ENCODE data around the gene SLC17A8. TPM values are rescaled to one million over a fixed set of nuclear protein-coding genes. Genes with fewer than 3 reads are reported as not detected.
"Not testable (repeated sequence)": the region's sequence is repeated elsewhere in the genome, so short reads cannot be mapped to it uniquely, and the experiment has no call there.

Gene SLC17A8
- total RNA-seq, 1 donor: not detected

DNA sequence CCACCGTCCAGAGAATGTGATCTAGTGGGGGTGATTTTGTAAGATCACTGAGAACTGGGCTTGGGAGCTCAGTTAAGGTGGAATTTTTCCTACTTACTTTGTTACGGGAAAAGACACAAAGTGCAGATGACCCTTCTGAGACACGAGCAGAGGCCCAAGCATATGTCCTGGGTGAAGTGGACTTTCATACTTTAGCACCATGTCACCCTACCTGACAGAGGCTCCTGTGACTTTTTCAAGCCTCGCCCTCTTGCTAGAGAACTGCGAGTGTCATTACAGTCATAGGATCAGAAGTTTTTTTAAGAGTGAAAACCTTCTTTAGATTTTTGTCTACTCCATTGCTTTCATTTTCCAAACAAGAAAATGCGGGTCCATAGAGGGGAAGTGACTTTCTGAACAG lies 56.1 kb downstream of the SLC17A8 start:
- DNase-seq (ENCODE audit: low read depth): no peak
- no peak overlapping the region for H3K4me3 ChIP-seq (ENCODE audit: low read depth, low read length)
- TF ChIP-seq, protein P1, sequence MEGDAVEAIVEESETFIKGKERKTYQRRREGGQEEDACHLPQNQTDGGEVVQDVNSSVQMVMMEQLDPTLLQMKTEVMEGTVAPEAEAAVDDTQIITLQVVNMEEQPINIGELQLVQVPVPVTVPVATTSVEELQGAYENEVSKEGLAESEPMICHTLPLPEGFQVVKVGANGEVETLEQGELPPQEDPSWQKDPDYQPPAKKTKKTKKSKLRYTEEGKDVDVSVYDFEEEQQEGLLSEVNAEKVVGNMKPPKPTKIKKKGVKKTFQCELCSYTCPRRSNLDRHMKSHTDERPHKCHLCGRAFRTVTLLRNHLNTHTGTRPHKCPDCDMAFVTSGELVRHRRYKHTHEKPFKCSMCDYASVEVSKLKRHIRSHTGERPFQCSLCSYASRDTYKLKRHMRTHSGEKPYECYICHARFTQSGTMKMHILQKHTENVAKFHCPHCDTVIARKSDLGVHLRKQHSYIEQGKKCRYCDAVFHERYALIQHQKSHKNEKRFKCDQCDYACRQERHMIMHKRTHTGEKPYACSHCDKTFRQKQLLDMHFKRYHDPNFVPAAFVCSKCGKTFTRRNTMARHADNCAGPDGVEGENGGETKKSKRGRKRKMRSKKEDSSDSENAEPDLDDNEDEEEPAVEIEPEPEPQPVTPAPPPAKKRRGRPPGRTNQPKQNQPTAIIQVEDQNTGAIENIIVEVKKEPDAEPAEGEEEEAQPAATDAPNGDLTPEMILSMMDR (IDR thresholded peaks at IDR 0.05; ENCODE audit: insufficient read depth, low read depth, low read length): no peak

DNA sequence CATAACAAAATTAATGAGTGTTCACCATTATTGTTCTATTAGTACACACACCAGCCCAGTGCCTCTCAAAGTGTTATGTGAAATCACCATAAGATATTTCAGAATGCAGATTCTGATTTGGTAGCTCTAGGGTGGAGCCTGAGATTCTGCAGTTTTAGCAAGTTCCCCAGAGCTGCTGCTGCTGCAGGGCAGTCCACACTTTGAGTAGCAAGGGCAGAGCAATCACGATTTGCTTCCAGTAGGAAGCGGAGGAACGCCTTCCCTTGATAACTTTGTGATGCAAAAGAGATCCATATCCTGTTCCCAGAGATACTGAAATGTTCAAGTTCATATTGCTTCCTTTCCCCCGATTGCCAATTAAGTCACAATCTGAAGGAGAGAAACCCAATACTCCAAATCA lies 57.9 kb downstream of the SLC17A8 start:
- TF ChIP-seq, protein P1 (IDR thresholded peaks at IDR 0.05; ENCODE audit: insufficient read depth, low read depth, low read length): no peak
- H3K4me3 ChIP-seq (ENCODE audit: low read depth, low read length): no peak overlapping the region
- no peak for DNase-seq (ENCODE audit: low read depth)

DNA sequence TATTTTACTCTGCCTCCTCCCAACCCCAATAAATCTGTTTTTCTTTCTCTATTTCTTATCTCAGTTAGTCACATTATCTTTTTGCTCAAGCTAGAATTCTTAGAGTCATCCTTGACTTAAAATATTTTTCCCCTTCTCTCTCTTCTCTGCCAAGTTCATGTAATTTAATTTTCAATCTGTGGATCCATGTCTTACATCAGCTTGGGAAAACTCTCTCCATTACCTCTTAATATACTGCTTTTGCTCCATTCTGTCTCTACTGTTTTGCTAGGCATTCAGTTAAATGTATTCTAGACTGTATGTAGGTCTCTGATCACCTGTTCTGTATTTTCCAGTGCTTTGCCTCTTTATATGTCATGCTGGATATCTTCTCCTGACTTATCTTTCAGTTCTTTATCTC lies 65.8 kb downstream of the SLC17A8 start:
- TF ChIP-seq, protein P1 (IDR thresholded peaks at IDR 0.05; ENCODE audit: insufficient read depth, low read depth, low read length): no peak
- no peak for DNase-seq (ENCODE audit: low read depth)
- no peak overlapping the region for H3K4me3 ChIP-seq (ENCODE audit: low read depth, low read length)

DNA sequence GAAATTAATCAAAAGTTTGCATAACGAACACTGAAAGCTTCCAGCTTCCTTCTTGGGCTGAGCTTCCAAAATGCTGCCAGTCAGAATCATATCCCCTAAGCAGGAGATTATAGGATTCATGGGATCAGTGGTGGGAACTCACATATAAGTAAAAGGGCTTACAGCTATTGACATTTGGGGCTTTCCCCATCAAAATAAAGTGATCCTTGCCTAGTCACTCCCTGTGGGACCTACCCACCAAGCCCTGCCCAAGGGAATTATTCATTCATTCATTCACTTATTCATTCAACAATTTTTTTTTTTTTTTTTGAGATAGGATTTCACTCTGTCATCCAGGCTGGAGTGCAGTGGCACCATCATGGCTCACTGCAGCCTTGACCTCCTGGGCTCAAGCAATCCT lies 69.3 kb downstream of the SLC17A8 start:
- DNase-seq (ENCODE audit: low read depth): no peak
- TF ChIP-seq, protein P1 (IDR thresholded peaks at IDR 0.05; ENCODE audit: insufficient read depth, low read depth, low read length): no peak
- no peak overlapping the region for H3K4me3 ChIP-seq (ENCODE audit: low read depth, low read length)

DNA sequence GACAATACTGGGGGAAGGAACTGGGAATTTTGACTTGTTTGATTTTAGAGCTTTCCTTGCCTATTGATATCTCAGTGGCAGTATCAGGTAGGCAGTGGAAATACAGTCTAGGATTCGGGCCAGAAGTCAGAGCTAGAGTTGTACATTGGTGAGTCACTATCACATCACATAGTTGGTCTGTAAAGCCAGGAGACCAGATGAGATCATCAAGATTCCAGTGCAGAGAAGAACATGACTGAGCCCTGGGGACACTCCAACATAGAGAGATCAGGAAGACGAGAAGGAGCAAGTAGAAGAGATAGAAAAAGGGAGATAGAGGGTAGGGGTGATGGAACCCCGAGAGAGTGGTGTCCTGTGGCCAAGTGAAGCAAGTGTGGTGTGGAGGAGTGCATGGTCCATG lies 70.2 kb downstream of the SLC17A8 start:
- DNase-seq (ENCODE audit: low read depth): peak; percentile 18
- H3K4me3 ChIP-seq (ENCODE audit: low read depth, low read length): no peak overlapping the region
- TF ChIP-seq, protein P1 (IDR thresholded peaks at IDR 0.05; ENCODE audit: insufficient read depth, low read depth, low read length): no peak

DNA sequence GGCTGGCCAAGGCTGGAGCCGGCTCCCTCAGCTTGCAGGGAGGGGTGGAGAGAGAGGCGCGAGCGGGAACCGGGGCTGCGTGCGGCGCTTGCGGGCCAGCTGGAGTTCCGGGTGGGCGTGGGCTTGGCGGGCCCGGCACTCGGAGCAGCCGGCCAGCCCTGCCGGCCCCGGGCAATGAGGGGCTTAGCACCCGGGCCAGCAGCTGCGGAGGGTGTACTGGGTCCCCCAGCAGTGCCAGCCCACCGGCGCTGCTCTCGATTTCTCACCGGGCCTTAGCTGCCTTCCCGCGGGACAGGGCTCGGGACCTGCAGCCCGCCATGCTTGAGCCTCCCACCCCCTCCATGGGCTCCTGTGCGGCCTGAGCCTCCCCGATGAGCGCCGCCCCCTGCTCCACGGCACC lies 73.4 kb downstream of the SLC17A8 start:
- H3K4me3 ChIP-seq (ENCODE audit: low read depth, low read length); DNase-seq (ENCODE audit: low read depth): not testable (repeated sequence)

DNA sequence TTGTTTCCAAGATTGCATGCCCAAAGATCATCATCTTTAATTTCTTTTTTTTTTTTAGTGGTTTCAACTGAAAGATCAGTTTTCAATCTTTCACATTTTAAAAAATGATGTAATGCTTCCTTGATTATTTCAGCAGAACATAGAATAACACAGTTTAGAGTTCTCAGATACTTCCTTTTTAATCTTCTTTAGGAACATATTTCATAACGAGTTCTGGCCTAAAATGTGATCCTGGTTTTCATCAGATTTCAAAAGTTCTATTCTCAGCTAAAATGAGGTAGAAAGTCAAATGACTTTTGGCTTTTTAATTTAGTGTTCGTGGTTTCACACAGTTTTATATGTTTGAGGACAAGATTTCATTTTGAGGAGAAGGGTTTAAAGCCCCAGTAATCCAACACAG lies 76.8 kb downstream of the SLC17A8 start:
- TF ChIP-seq, protein P1 (IDR thresholded peaks at IDR 0.05; ENCODE audit: insufficient read depth, low read depth, low read length): no peak
- DNase-seq (ENCODE audit: low read depth): no peak

More for the DNA sequence above, 76.8 kb downstream of the SLC17A8 start:
- H3K4me3 ChIP-seq (ENCODE audit: low read depth, low read length): no peak overlapping the region

All from fibroblast of villous mesenchyme (primary cell).